H9 (cell line): ENCODE data around the gene SPSB2. TPM values are rescaled to one million over a fixed set of nuclear protein-coding genes. Genes with fewer than 3 reads are reported as not detected.

Experiments used
- DNase-seq: peaks from one replicate; pipeline ENCODE4 v3.0.0-alpha.2; 2017
- H2AFZ ChIP-seq: one replicate; pipeline ENCODE4 v1.6.1; 2013; ENCODE audit warnings: mild to moderate bottlenecking, low read length, control low read depth, moderate library complexity
- H2AK5ac ChIP-seq: 2 replicates; pipeline ENCODE4 v1.6.1; 2013; ENCODE audit warnings: low read length, control low read depth, mixed read lengths; ENCODE audit not compliant: insufficient read length
- H2BK120ac ChIP-seq: one replicate; pipeline ENCODE4 v1.6.1; 2013; ENCODE audit warnings: low read depth, mild to moderate bottlenecking, low read length, control low read depth, inconsistent platforms; ENCODE audit not compliant: poor library complexity, severe bottlenecking
- H2BK12ac ChIP-seq: 2 replicates; pipeline ENCODE4 v1.6.1; 2013; ENCODE audit warnings: low read length, control low read depth, mixed read lengths, low read depth; ENCODE audit not compliant: insufficient read length
- H2BK15ac ChIP-seq: 2 replicates; pipeline ENCODE4 v1.6.1; 2013; ENCODE audit warnings: low read depth, low read length, control low read depth
- H2BK20ac ChIP-seq: one replicate; pipeline ENCODE4 v1.6.1; 2013; ENCODE audit warnings: low read depth, mild to moderate bottlenecking, low read length, control low read depth, inconsistent platforms; ENCODE audit not compliant: poor library complexity, severe bottlenecking
- H2BK5ac ChIP-seq: 2 replicates; pipeline ENCODE4 v1.6.1; 2013; ENCODE audit warnings: low read length, control low read depth, mixed read lengths; ENCODE audit not compliant: insufficient read length
- H3K14ac ChIP-seq: 2 replicates; pipeline ENCODE4 v1.6.1; 2013; ENCODE audit warnings: low read length, control low read depth; ENCODE audit not compliant: insufficient read depth
- H3K18ac ChIP-seq: 2 replicates; pipeline ENCODE4 v1.6.1; 2013; ENCODE audit warnings: low read depth, mild to moderate bottlenecking, mixed read lengths, low read length, control low read depth; ENCODE audit not compliant: insufficient read length
- H3K23ac ChIP-seq: 2 replicates; pipeline ENCODE4 v1.6.1; 2013; ENCODE audit warnings: low read length, control low read depth, mixed read lengths, low read depth; ENCODE audit not compliant: insufficient read length
- H3K23me2 ChIP-seq: 2 replicates; pipeline ENCODE4 v1.6.1; 2013; ENCODE audit warnings: low read depth, mild to moderate bottlenecking, mixed read lengths, low read length, control low read depth; ENCODE audit not compliant: insufficient read length, poor library complexity, severe bottlenecking
- H3K27ac ChIP-seq: 2 replicates; pipeline ENCODE4 v1.5.1; 2013; ENCODE audit warnings: low read length, control low read depth, mixed read lengths, low read depth; ENCODE audit not compliant: insufficient read length
- H3K27me3 ChIP-seq: 2 replicates; pipeline ENCODE4 v1.6.1; 2013; ENCODE audit warnings: low read length, control low read depth, inconsistent platforms; ENCODE audit not compliant: insufficient read depth
- H3K4ac ChIP-seq: 2 replicates; pipeline ENCODE4 v1.6.1; 2013; ENCODE audit warnings: low read depth, mild to moderate bottlenecking, control low read depth, inconsistent platforms, low read length, moderate library complexity
- H3K4me1 ChIP-seq: 2 replicates; pipeline ENCODE4 v1.6.1; 2013; ENCODE audit warnings: low read length, control low read depth, inconsistent platforms; ENCODE audit not compliant: insufficient read depth
- H3K4me2 ChIP-seq: 2 replicates; pipeline ENCODE4 v1.6.1; 2013; ENCODE audit warnings: low read length, control low read depth, mixed read lengths; ENCODE audit not compliant: insufficient read length, insufficient read depth
- H3K56ac ChIP-seq: 2 replicates; pipeline ENCODE4 v1.6.1; 2013; ENCODE audit warnings: low read depth, mild to moderate bottlenecking, mixed read lengths, low read length, control low read depth; ENCODE audit not compliant: insufficient read length
- H3K79me1 ChIP-seq: 2 replicates; pipeline ENCODE4 v1.6.1; 2013; ENCODE audit warnings: low read depth, mild to moderate bottlenecking, moderate library complexity, low read length, control low read depth, inconsistent platforms; ENCODE audit not compliant: insufficient read depth, poor library complexity, severe bottlenecking
- H3K79me2 ChIP-seq: 2 replicates; pipeline ENCODE4 v1.6.1; 2013; ENCODE audit warnings: low read length, control low read depth, inconsistent platforms; ENCODE audit not compliant: insufficient read depth
- H3K9ac ChIP-seq: 2 replicates; pipeline ENCODE4 v1.6.1; 2013; ENCODE audit warnings: low read length, control low read depth, mixed read lengths; ENCODE audit not compliant: insufficient read length; ENCODE audit errors: extremely low read depth
- H3K9me3 ChIP-seq: one replicate; pipeline ENCODE4 v1.6.1; 2013; ENCODE audit warnings: low read depth, low read length, inconsistent platforms; ENCODE audit not compliant: control insufficient read depth
- H3T11ph ChIP-seq: one replicate; pipeline ENCODE4 v1.6.1; 2013; ENCODE audit warnings: mild to moderate bottlenecking, low read length, control low read depth, inconsistent platforms
- H4K20me1 ChIP-seq: one replicate; pipeline ENCODE4 v1.6.1; 2013; ENCODE audit not compliant: control insufficient read depth, insufficient read length, insufficient read depth
- H4K5ac ChIP-seq: 2 replicates; pipeline ENCODE4 v1.6.1; 2013; ENCODE audit warnings: low read depth, mild to moderate bottlenecking, mixed read lengths, low read length, control low read depth; ENCODE audit not compliant: insufficient read length
- H4K8ac ChIP-seq: replicated peaks from 2 replicates; pipeline ENCODE4 v1.6.1; 2013; ENCODE audit warnings: low read length, control low read depth, mixed read lengths, low read depth; ENCODE audit not compliant: insufficient read length
- H4K91ac ChIP-seq: 2 replicates; pipeline ENCODE4 v1.6.1; 2013; ENCODE audit warnings: low read depth, mild to moderate bottlenecking, moderate library complexity, mixed read lengths, low read length, control low read depth; ENCODE audit not compliant: insufficient read length
- H3K27ac Mint-ChIP-seq, 3 experiments: 2 replicates in 2 of 3; 3 replicates in 1 of 3; pipeline ENCODE4 v1.8.0; 2020 to 2021; ENCODE audit warnings: mixed read lengths in 3 of 3, mild to moderate bottlenecking in 1 of 3, moderate library complexity in 1 of 3
- H3K27me3 Mint-ChIP-seq: 2 replicates; pipeline ENCODE4 v1.8.0; 2021; ENCODE audit warnings: low read depth, mild to moderate bottlenecking, moderate library complexity, mixed read lengths
- H3K36me3 Mint-ChIP-seq, 3 experiments: 2 replicates in 2 of 3; 3 replicates in 1 of 3; pipeline ENCODE4 v1.8.0; 2020 to 2021; ENCODE audit warnings: low read depth in 3 of 3, mixed read lengths in 3 of 3; ENCODE audit not compliant: insufficient read depth in 1 of 3
- H3K4me1 Mint-ChIP-seq, 2 experiments: 2 replicates each; pipeline ENCODE4 v1.8.0; 2020; ENCODE audit warnings: mixed read lengths in 2 of 2
- H3K4me3 Mint-ChIP-seq, 2 experiments: 2 replicates in 1 of 2; 3 replicates in 1 of 2; pipeline ENCODE4 v1.8.0; 2020 to 2021; ENCODE audit warnings: mild to moderate bottlenecking in 2 of 2, mixed read lengths in 2 of 2, moderate library complexity in 1 of 2
- H3K9me3 Mint-ChIP-seq, 2 experiments: 2 replicates in 1 of 2; 3 replicates in 1 of 2; pipeline ENCODE4 v1.8.0; 2020; ENCODE audit warnings: mild to moderate bottlenecking in 2 of 2, mixed read lengths in 2 of 2, moderate library complexity in 1 of 2
- WGBS: extraction: QIAGEN DNeasy Blood & Tissue Kit; methylation state at CpG from one replicate; pipeline ENCODE4 v1.1.7; 2013; ENCODE audit warnings: missing lambda C conversion rate, low lambda C conversion rate, mixed read lengths; ENCODE audit not compliant: insufficient read length; ENCODE audit errors: extremely low coverage; 5-methylcytosine and 5-hydroxymethylcytosine counted together
- total RNA-seq: library from RNA; stranded (reverse); gene quantifications from 2 replicates; pipeline ENCODE4 v1.2.1, GENCODE V29; 2021
- TF ChIP-seq, protein P1 (sequence below): fragments of 200-600 bp; sonication (generic); conservative IDR thresholded peaks from 3 replicates; pipeline ENCODE4 v1.8.0; 2021; ENCODE audit warnings: antibody characterized with exemption, mild to moderate bottlenecking

Gene SPSB2
- total RNA-seq, 1 experiment from 2014 or later = 13.7 TPM

DNA sequence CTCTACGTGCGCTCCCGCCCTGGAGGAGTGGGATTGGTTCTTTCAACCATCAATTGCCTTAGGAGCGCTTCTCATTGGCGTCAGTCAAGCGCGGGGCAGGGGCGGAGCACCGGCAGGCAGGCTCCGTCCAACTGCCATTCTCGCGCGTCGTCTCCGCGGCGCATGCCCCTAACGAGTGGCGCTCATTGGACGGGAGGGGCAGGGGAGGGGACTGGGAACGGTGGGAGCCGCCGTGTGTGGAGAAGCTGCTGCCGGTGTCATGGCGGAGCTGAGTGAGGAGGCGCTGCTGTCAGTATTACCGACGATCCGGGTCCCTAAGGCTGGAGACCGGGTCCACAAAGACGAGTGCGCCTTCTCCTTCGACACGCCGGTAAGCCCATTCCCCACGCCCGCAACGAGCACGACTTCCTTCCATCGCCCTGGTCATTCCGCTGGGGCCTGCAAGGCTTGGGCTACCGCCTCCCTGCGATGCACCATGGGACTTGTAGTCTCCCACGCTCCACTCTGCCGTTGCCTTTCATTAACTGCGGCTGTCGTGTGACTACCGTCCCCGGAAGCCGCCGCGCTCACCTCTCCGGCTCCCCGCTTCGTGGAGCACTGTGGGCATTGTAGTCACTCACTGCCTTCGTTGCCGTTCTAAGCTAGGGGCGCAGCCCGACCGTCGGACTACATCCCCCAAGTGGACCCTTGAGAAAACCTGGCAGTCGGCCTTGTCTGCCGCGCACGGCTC, 21.0 kb downstream of the SPSB2 start, which contains the start of gene USP5:
USP5 (plus strand) TSS at position 230 of the 730 bp plus-strand sequence; CDS start at position 260, 30 bp downstream.
- Histone ChIP-seq H4K20me1 (peaks cover 2% of the 10 kb centered on the region), H3K4me2 (peak within 1 kb of the TSS; percentile 78), H2AK5ac (no peak within 1 kb of the TSS), H3K4ac (no peak within 1 kb of the TSS), H3K79me2 (peaks cover 5% of the 10 kb centered on the region; the same call in 1 of the 2 replicates), H3K79me1 (no peaks in the 10 kb centered on the region), H2BK120ac (no peak within 1 kb of the TSS), H3K27ac (no peak within 1 kb of the TSS), H2AFZ (no peak within 1 kb of the TSS), H4K5ac (no peak within 1 kb of the TSS), H3K18ac (peak within 1 kb of the TSS; percentile 80), H3K9me3 (no peaks in the 10 kb centered on the region), H4K91ac (no peak within 1 kb of the TSS), H4K8ac (no peak within 1 kb of the TSS), H3K27me3 (no peaks in the 10 kb centered on the region), H3K56ac (no peak within 1 kb of the TSS), H3K23me2 (peaks cover 16% of the 10 kb centered on the region), H3K9ac (peak within 1 kb of the TSS; percentile 68), H2BK20ac (no peak within 1 kb of the TSS), H3T11ph (no peak within 1 kb of the TSS), H3K4me1 (no peaks in the 10 kb centered on the region; the same call in 1 of the 2 replicates), H3K23ac (no peak within 1 kb of the TSS), H2BK12ac (no peak within 1 kb of the TSS), H2BK15ac (no peak within 1 kb of the TSS), H2BK5ac (no peak within 1 kb of the TSS), H3K14ac (peak within 1 kb of the TSS; percentile 28; the same call in 1 of the 2 replicates)
- H3K4me3 Mint-ChIP-seq = peak within 1 kb of the TSS; percentile 94 to 98
- peaks cover 28 to 61% (median 57%) of the 10 kb centered on the region in 3 experiments; a peak in 6 of 7 replicates for H3K36me3 Mint-ChIP-seq
- H3K9me3 Mint-ChIP-seq = no peaks in the 10 kb centered on the region; a peak in 1 of 5 replicates
- H3K4me1 Mint-ChIP-seq = peaks cover 24 to 26% of the 10 kb centered on the region in 2 experiments
- no CpG with 5 or more reads among the region's 65 CpGs for WGBS
- TF ChIP-seq, protein P1, sequence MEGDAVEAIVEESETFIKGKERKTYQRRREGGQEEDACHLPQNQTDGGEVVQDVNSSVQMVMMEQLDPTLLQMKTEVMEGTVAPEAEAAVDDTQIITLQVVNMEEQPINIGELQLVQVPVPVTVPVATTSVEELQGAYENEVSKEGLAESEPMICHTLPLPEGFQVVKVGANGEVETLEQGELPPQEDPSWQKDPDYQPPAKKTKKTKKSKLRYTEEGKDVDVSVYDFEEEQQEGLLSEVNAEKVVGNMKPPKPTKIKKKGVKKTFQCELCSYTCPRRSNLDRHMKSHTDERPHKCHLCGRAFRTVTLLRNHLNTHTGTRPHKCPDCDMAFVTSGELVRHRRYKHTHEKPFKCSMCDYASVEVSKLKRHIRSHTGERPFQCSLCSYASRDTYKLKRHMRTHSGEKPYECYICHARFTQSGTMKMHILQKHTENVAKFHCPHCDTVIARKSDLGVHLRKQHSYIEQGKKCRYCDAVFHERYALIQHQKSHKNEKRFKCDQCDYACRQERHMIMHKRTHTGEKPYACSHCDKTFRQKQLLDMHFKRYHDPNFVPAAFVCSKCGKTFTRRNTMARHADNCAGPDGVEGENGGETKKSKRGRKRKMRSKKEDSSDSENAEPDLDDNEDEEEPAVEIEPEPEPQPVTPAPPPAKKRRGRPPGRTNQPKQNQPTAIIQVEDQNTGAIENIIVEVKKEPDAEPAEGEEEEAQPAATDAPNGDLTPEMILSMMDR = no peak
- DNase-seq = peak; percentile 100
- H3K27ac Mint-ChIP-seq = peak within 1 kb of the TSS; percentile 97 to 99 (median 98)
- no peaks in the 10 kb centered on the region for H3K27me3 Mint-ChIP-seq
